Stimulated activated CD4-positive, alpha-beta T cell treated with anti-CD3 and anti-CD28 coated beads, Interleukin-15, amount 100 ng/mL, for 1 hour (primary cell): Measurements from ENCODE around the gene RHEB.

Source experiments
- DNase-seq, 2 donors: peaks; one replicate each; pipeline ENCODE4 v3.0.0-alpha.2; 2020; ENCODE audit warnings: low read depth in 1 of 2, low spot score in 1 of 2

Gene RHEB

DNA sequence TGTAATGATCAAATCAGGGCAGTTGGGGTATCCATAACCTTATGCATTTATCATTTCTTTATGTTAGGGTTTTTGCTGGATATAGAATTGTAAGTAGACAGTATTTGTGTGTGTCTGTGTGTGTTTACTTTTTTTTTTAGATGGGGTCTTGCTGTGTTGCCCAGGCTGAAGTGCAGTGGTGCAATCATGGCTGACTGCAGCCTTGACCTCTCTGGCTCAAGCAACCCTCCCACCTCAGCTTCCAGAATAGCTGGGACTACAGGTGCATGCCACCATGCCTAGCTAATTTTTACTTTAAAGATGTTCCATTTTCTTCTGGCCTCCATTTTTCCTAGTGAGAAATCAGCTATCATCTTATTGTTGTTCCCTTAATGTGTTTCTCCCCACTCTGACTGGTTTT lies 10.1 kb upstream of the RHEB start:
- no peak for DNase-seq

DNA sequence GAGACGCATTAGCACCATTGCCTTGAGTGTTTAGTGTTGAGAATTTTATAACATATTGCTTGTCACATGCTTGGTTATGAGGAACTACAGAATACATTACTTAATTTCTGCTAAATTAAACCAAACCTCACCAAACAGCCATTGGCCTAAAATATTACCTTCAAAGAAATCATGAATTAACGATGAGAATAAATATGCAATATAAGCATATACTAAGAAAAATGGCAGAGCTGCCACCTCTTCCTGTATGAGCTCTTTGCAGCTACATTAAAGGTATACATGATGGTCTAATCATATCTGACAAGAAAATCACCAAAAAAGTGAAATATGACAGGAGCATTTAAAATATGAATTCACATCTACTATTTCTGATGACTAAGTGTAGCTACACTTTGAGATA lies 5.2 kb upstream of the RHEB start:
- DNase-seq, result no peak

DNA sequence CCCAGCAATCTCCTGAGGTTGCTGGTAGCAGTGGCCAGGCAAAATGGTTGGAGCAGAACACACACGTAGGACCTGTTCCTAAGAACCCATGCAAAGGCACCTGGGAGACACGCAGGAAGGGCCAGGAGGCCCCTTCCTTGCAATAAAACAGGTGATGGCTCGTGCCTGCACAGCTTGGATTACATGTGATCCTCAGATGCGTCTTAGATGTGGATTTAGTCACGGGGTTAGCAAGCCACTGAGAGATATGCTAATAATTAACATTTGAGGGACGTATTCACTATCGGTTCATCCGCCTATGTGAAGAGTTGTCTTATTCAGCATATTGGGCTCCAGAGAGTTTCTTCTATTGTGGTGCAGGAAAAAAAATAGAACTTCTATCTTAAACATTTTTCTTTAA lies 4.6 kb upstream of the RHEB start:
- DNase-seq, result no peak

DNA sequence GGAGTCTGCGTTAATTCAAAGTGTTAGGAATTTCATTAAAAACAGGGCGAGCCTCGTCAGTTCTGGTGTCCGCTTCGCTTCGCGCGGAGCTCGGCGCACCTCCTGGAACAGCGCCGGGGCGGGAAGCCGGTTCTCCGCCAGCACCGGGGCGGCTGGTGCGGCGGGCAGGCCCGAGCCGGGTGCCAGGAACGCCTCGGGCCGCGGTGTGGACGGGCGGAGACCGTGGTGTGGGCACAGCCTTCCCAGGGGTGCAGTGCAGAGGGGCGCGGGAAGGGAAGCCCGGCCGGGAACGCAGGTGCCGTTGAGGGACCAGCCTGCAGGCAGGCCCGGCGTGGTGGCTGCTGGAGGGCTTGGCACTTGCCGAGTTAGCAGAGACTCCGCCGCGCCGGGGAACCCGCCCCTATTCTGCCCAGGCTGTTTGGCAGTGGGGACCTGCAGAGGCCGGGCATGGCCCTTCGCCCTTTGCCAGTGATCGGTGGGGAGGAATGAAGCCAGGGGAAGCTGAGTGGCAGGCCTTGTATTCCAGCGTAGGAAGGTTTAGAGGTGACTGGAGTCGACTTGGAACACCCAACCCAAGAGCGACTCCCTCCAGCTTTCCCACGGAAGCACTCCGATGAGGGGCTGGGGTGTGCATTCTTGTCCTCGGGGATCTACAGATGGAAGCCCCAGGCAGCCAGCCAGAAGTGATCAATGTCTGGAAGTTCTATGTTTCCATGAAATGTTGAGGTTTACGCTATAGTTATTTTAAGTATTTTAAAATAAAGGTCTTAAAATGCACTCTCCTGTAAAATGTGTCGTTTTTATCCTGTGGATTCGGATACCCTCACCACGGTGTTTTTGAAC lies 945 bp upstream of the RHEB start:
- peak; percentile 11 to 21 for DNase-seq

DNA sequence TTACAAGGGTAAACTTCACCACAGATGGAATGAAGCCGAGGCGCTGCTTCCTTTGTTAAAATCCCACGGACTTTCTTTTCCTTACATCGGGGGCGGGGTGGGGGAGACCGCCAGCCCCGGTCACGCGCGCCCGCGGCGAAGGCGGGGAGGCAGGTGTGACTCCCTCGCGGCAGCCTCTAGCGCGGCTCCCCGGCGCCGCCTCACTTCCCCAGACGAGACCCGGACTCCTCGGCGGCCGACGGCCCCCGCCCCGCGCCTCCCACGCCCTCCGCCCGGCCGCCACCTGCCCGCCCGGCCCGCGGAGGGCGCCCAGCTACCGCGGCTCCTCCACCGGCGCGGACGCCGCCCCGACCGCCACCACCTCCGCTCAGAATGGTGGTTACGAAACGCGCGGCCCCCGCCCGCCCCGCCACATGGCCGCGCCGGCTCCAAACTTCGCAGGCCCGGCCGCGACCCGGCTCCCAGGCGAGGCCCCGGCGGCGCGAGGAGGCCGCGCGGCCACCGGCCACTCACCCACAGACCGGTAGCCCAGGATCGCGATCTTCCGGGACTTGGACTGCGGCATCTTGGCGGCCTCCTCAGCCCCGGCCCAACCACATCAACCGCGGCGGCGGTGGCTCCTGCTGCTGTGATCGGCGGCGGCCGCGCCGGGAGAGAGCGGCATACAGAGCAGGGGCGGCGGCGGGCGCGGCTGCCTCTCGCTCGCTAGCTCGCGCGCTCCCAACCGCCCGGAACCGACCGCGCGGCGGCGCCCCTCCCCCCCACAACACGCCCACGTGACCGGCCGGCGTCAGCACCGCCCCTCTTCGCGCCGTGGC lies 539 bp downstream of the RHEB start:
- DNase-seq, result peak; percentile 40 to 50

DNA sequence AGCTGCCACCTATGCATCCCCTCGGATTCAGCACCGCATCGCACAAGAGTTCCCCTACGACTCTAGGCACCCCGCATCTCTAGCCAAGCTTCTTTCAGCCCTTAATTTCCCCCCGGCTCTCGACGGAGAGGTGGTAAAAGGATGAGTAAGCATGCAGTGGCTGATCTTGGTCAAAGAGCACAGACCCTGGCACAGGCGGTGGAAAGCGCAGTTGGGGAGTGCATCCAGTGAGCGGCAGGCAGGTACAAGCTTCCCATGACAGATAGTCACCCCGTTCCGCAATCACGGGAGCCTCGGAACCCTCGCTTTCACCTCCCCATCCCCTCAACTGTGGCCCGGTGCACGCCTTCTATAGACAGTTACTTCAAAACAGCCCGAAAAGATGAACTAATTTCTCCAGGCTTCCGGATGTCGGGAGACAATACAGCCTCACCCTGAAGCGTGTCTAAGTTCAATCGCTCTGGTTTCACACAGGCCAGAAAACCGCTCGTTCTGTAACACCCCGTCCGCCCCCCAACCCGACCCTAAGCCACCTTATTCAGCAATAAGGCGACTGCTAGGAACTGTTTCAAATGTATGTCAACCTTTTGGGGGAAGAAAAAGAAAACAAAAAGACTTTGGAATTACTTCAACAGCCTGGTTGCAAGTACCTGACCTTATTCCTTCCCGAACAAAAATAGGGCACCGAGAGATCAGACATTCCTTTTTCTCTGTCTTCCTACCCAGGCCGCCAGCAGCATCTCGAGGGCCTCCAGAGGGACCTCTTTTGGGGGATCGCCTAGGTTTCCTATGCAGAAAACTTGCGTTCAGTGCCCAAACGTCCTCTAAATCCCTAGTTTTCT lies 1.4 kb downstream of the RHEB start:
- DNase-seq, result peak; percentile 31

DNA sequence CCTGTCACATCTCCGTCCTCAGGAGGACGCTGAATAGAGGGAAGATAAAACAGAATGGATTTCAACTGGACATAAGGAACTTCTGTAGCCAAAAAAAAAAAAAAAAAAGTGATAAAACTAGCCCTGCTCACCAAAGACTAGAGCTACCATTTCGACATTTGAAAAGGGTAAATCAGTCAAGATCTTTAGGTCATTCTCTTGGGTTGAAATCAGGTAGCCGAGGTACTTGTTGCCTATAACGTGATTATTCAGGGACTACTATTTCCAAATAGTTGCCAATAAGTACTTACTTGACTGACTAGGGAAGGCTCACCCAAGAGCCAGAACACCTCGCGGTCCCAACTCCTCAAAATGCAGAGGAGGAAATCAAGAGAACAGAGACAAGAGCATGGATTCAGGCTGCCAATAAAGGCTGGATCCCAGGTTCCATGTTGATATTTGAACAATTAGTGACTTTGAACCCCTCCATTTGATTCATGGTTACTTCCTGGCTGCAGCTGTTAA lies 2.0 kb downstream of the RHEB start:
- no peak for DNase-seq

DNA sequence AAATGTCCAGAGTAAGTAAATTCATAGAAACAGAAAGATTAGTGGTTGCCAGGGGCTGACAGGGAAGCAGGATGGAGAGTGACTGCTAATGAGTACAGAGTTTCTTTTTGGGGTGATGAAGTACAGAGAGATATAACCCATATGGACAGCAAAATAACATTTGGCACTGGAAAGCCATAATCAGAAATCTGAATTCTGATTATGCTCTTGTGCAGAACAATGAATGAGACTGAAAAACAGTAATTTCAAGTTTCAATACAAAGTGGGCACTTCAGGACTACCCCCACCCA lies 4.5 kb downstream of the RHEB start:
- DNase-seq, result no peak

DNA sequence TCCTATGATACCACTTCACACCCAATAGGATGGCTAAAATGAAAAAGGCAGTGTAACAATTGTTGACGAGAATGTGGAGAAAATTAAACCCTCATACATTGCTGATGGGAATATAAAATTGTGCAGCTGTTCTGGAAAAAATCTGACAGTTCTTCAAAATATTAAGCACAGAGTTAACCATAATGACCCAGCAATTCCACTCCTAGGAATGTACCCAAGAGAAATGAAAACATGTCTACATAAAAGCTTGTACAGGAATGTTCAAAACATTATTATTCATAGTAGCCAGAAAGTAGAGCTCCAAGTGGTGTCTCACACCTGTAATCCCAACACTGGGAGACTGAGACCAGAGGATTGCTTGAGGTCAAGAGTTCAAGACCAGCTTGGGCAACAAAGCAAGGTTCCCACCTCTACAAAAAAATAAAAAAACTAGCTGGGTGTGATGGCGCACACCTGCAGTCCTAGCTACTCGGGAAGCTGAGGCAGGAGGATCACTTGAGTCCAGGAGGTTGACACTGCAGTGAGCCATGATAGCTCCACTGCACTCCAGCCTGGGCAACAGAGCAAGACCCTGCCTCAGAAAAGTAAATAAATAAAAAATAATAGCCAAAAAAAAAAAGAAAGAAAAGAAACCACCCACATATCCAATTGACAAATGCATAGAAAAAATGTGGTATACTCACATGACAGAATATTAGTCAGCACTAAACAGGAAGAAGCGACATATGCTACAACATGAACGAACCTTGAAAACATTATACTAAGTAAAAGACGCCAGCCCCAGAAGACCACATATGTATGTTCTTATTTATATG lies 5.0 kb downstream of the RHEB start:
- no peak for DNase-seq

DNA sequence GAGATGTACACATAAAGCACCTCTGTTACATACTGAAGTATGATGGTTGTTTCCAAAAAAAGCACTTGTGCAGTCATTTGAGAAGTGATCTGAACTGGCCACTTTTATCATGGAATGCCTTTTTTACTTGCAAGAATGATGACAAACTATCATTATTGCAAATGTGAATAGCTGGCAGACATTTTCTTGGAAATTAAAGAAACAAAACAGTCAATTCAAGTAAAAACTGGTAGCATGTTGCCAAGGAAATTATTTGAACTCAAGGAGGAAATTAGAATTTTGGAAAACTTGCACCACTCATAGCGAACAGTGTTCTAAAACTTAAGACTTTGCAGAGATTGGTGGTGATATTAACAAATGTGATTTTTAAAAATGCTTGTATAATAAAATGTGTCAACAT lies 6.6 kb downstream of the RHEB start:
- DNase-seq, result no peak

DNA sequence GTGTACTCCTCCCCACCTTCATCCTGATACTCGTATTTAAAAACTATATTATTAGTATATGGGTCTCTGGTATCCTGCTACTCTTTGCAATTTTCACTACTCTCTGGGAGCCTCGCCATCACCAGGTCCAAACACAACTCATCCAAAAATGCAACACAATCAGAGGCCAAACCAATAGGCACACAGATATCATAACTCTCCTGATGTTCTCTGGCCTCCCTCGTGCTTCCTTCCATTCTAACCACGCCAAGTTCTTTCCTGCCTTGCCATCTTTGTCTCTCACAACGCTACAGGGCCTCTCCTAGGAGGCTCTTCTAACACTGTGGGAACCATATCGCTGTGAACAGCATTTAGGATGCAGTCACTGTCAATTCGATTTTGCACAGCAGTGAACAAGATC lies 7.3 kb downstream of the RHEB start:
- DNase-seq, result no peak

DNA sequence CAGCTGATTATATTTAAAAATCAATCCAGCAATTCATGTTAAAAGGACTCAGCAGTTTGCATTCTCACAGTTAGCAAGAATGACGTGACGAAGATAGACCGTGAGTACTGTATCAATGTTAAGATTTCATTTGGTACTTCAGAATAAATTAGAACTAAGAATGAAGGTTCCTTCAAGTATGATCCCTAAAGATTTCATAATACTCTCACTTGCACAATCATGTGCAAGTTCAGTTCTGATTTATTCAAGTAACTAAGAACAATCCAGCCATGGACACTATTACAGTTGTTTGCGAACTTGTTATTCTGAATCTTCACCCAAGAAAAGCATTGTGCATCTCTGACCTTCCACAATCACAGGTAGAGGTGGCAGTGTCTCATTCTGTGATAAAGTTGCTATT lies 7.7 kb downstream of the RHEB start:
- no peak for DNase-seq

DNA sequence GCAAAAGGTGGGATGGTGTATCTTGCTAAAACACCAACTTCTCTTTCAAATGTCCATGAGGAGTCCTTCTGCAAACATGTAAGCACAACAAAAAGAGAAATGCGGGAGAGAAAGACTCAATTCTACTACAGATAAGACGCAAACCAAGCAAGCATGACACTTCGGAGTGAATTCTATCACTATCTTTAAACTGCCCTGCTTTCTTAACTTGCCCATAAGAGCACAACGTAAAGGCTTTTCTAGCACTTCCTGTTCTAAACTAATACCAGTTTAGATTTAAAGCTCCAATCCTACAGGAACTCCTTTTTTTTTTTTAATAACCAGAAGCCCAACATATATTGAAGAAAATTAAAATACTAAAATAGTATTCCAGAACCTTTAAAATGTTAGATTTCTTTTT lies 8.4 kb downstream of the RHEB start:
- no peak for DNase-seq

DNA sequence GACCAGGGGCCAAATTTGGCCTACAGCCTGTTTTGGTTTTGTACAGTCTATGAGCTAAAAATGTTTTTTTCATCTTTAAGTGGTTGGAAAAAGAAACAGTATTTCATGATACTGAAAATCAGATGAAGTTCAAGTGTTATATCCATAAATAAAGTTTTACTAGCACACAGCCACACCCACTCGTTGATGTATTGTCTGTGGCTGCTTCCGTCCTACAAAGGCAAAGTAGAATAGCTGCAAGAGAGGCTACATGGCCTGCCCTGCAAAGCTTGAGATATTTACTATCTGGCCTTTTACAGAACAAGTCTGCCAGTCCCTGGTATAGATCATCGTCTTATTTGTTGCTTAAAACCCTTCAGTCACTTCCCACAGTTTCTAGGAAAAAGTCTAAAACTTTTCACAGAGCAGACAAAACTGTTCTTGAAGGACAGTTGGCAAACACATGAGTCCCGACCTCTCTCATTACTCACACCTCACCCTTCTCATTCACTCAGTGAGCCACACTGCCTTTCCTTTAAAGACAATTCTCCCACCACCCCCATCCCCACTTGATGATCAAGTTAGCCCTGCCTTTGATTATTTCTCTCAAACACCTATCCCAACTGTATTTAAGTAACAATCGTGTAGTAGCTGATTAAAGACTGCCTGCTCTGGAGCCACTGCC lies 9.9 kb downstream of the RHEB start:
- DNase-seq, result no peak

DNA sequence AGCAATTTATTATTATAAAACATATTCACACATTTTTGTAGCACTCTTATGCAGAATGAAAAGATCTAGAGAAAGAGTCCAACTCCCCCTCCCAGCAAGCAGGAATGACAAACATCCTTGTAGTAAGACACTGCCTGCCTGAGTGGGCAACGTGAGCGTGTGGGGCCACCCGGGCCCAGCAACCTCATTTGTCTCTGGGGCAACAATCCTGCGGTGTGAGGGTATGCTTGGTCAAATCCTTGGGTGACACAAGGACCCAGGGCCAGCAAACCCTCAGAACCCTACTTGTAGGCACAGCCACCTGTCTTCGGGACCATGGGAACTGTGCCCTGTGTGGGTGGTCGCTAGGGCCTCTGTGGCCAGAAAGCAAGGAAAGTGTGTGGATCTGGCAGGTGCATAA lies 10.7 kb downstream of the RHEB start:
- no peak for DNase-seq

DNA sequence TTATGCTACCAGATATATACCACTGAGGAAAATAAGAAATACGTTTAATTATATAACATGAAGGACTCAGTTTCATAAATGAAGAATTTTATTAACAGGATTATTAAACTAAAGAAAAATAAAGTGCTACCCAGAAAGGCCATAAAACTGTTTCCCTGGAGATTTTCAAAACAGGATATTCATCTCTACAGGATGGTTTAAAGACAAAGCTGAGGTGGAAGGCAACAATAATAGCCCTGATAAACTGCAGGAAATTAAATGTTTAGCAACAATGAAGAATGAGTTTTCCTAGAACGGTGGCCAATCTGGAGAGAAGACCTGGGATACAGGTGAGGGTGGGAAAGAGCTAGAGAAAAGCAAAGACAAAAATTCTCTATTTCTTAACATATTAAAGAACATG lies 11.9 kb downstream of the RHEB start:
- DNase-seq, result no peak

DNA sequence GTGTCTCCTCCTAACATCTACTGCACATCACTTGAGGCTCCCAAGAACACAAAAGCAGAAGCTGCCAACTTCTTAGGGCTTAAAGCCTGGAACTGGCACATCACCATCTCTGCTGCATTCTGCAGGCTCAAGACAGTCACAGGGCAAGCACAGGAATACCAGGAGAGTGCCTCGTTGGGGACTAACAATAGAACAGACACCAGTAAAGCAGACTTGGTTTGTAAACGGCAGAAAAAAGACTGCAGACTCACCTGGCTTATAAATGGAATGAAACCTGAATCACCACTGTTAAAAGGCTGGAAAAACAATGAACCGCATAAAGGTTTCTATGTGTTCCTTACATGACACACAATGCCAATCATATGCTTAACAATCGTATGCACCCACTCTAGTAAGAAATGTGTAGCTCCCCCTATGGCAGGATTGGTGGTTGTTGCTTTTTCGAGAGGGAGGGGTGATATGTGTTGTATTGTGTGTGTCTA lies 12.8 kb downstream of the RHEB start:
- no peak for DNase-seq

DNA sequence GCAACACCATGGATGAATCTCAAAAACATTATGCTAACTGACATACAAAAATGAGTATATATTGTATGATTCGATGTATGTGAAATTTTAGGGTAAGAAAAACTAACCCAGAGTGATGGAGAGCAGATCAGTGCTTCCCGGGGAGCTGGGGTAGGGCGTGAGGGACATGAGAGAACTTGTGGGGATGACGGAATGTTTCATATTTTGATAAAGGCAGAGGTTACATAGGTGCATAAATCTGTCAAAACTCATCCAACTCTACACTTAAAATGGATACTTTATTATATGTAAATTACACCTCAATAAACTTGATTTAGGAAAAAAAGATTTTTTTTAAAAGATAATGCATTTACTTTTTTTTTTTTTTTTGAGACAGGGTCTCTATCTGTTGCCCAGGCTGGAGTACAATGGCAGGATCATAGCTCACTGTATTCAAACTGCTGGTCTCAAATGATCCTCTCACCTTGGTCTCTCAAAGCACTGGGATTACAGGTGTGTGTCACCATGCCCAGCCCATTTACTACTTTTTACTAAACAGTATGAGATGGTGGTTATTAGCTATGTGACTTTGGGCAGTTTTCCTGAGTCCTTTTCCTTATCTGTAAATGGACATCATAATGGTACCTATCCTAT lies 13.7 kb downstream of the RHEB start:
- DNase-seq, result no peak

DNA sequence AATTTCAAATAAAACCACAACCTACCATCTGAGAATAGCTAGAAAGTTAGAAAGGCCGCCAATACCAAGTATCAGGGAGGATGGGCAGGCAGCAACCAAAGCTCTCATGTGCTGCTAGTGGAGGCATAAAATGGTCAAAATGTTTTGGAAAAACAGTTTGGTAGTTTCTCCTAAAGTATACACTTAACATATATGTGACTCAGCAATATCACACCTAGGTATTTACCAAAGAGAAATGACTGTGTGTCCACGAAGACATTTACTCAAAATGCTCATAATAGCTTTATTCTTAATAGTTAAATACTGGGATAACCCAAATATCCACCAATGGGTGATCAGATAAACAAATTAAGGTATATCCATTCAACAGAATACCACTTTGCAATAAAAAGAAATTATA lies 14.3 kb downstream of the RHEB start:
- DNase-seq, result no peak
